ENCODE data around the gene KREMEN2.
A peak's percentile ranks its signal among the peaks of the same experiment; 100 is the strongest.

The KREMEN2 gene

GRCh38 chr16:2981177-2981898, 17.3 kb downstream of the KREMEN2 start:
- Mint-ChIP-seq H3K9me3 (no peaks in the 10 kb centered on the region), H3K27me3 (ENCODE audit: low read depth) (peaks cover 8% of the 10 kb centered on the region), H3K36me3 (ENCODE audit: low read depth) (no peaks in the 10 kb centered on the region), H3K27ac (peak overlapping the region; percentile 78 to 88 (median 84)), H3K4me1 (peaks cover 22% of the 10 kb centered on the region), H3K4me3 (peak overlapping the region; percentile 83 to 93 (median 84))
- TF ChIP-seq CTCF (IDR thresholded peaks at IDR 0.05; ENCODE audit: unreplicated experiment in 3 of 3): no peak

GRCh38 chr16:2981899-2982250, 17.8 kb downstream of the KREMEN2 start:
- no peaks in the 10 kb centered on the region for H3K36me3 Mint-ChIP-seq (ENCODE audit: low read depth)
- H3K9me3 Mint-ChIP-seq: no peaks in the 10 kb centered on the region
- peaks cover 22% of the 10 kb centered on the region for H3K4me1 Mint-ChIP-seq
- H3K27ac Mint-ChIP-seq: peak overlapping the region; percentile 78 to 88 (median 84)
- no peak for TF ChIP-seq CTCF (IDR thresholded peaks at IDR 0.05; ENCODE audit: unreplicated experiment in 3 of 3)
- peak overlapping the region; percentile 83 to 93 (median 84) for H3K4me3 Mint-ChIP-seq
- H3K27me3 Mint-ChIP-seq (ENCODE audit: low read depth): peaks cover 8% of the 10 kb centered on the region

- H3K36me3 Mint-ChIP-seq (ENCODE audit: low read depth): no peaks in the 10 kb centered on the region
- no peak for TF ChIP-seq CTCF (IDR thresholded peaks at IDR 0.05; ENCODE audit: unreplicated experiment in 3 of 3)
- peak overlapping the region; percentile 22 to 93 (median 84) for H3K4me3 Mint-ChIP-seq
- H3K27me3 Mint-ChIP-seq (ENCODE audit: low read depth): peaks cover 8% of the 10 kb centered on the region
- peaks cover 17% of the 10 kb centered on the region for H3K4me1 Mint-ChIP-seq
- H3K9me3 Mint-ChIP-seq: no peaks in the 10 kb centered on the region
- H3K27ac Mint-ChIP-seq: peak overlapping the region in 2 of 3 experiments; percentile 34 to 78
Observed at GRCh38 chr16:2982402-2982801, 18.3 kb downstream of the KREMEN2 start.

- TF ChIP-seq CTCF (IDR thresholded peaks at IDR 0.05; ENCODE audit: unreplicated experiment in 3 of 3): peak; percentile 97 to 99 (median 98)
- H3K27me3 Mint-ChIP-seq (ENCODE audit: low read depth): peaks cover 8% of the 10 kb centered on the region
- H3K9me3 Mint-ChIP-seq: no peaks in the 10 kb centered on the region
- H3K4me3 Mint-ChIP-seq: peak overlapping the region; percentile 49 to 63 (median 50)
- no peaks in the 10 kb centered on the region for H3K36me3 Mint-ChIP-seq (ENCODE audit: low read depth)
- no peak overlapping the region for H3K27ac Mint-ChIP-seq
- peaks cover 17% of the 10 kb centered on the region for H3K4me1 Mint-ChIP-seq
Observed at GRCh38 chr16:2983706-2984136, 19.6 kb downstream of the KREMEN2 start.

- Mint-ChIP-seq H3K27me3 (ENCODE audit: low read depth) (peaks cover 8% of the 10 kb centered on the region), H3K27ac (no peak overlapping the region), H3K4me3 (no peak overlapping the region), H3K4me1 (peaks cover 17% of the 10 kb centered on the region), H3K36me3 (ENCODE audit: low read depth) (no peaks in the 10 kb centered on the region), H3K9me3 (no peaks in the 10 kb centered on the region)
- TF ChIP-seq CTCF (IDR thresholded peaks at IDR 0.05; ENCODE audit: unreplicated experiment in 3 of 3): no peak
Observed at GRCh38 chr16:2985462-2985861, 21.4 kb downstream of the KREMEN2 start.

GRCh38 chr16:2985893-2986355, 21.8 kb downstream of the KREMEN2 start:
- H3K4me1 Mint-ChIP-seq: peaks cover 17% of the 10 kb centered on the region
- H3K36me3 Mint-ChIP-seq (ENCODE audit: low read depth): no peaks in the 10 kb centered on the region
- H3K27me3 Mint-ChIP-seq (ENCODE audit: low read depth): peaks cover 8% of the 10 kb centered on the region
- H3K27ac Mint-ChIP-seq: no peak overlapping the region
- H3K9me3 Mint-ChIP-seq: no peaks in the 10 kb centered on the region
- no peak for TF ChIP-seq CTCF (IDR thresholded peaks at IDR 0.05; ENCODE audit: unreplicated experiment in 3 of 3)
- H3K4me3 Mint-ChIP-seq: no peak overlapping the region

Data from nephron (organoid).